Gastrocnemius medialis (tissue), 4 donors: Measurements from ENCODE around the gene TRIM7. TPM values are rescaled to one million over a fixed set of nuclear protein-coding genes. Genes with fewer than 3 reads are reported as not detected.

Experiments
- ATAC-seq, 2 donors: fragments of 150-250 bp; one replicate each; pipeline ENCODE4 v1.9.1; 2016
- DNase-seq, 2 donors: peaks; one replicate each; pipeline ENCODE4 v3.0.0-alpha.2; 2019
- H3K27ac ChIP-seq, 4 donors: fragments of 200-600 bp; sonication (generic); 1 replicate in 1 of 4; 2 replicates in 3 of 4; pipeline ENCODE4 v1.5.1; 2016 to 2018; ENCODE audit warnings: mild to moderate bottlenecking in 2 of 4, moderate library complexity in 1 of 4
- H3K27me3 ChIP-seq, 3 donors: fragments of 200-600 bp; sonication (generic) in 2 of 3; 1 replicate in 1 of 3; 2 replicates in 2 of 3; pipeline versions ENCODE4 v1.5.1 to v1.6.0; 2016 to 2019; ENCODE audit warnings: mild to moderate bottlenecking in 1 of 3, moderate library complexity in 1 of 3
- H3K36me3 ChIP-seq, 2 donors: fragments of 200-600 bp; sonication (generic) in 1 of 2; one replicate each; pipeline ENCODE4 v1.5.1; 2017 to 2018
- H3K4me1 ChIP-seq, 2 donors: fragments of 200-600 bp; sonication (generic) in 1 of 2; one replicate each; pipeline ENCODE4 v1.5.1; 2016 to 2017; ENCODE audit warnings: mild to moderate bottlenecking in 2 of 2
- H3K4me3 ChIP-seq, 4 donors: fragments of 200-600 bp; sonication (generic) in 3 of 4; 1 replicate in 1 of 4; 2 replicates in 3 of 4; pipeline ENCODE4 v1.5.1; 2016 to 2019; ENCODE audit warnings: mild to moderate bottlenecking in 2 of 4
- H3K9me3 ChIP-seq, 3 donors: fragments of 200-600 bp; sonication (generic) in 2 of 3; 1 replicate in 1 of 3; 2 replicates in 2 of 3; pipeline ENCODE4 v1.5.1; 2016 to 2019
- POLR2A ChIP-seq, 2 donors: fragments of 450-650 bp; IDR thresholded peaks; one replicate each; pipeline ENCODE4 v1.6.1; 2017; ENCODE audit warnings: antibody characterized with exemption in 2 of 2, mild to moderate bottlenecking in 2 of 2, moderate library complexity in 2 of 2
- in situ Hi-C, 4 donors: fragments of 200-750 bp; cut with MboI; loops; one replicate each; pipeline versions ENCODE4 v1.15.0 to v1.8.0; 2017; ENCODE audit warnings: low sequenced_read_pairs in 4 of 4
- intact Hi-C: fragments of 100-400 bp; cut with DNase I; formaldehyde crosslinking; loops from one replicate; pipeline ENCODE4 v1.15.1; 2023; ENCODE audit warnings: low total_unique reads
- total RNA-seq, 4 donors: library from RNA; depleted of rRNA; stranded (reverse); fragments of >200 nt; gene quantifications; one replicate each; pipeline versions ENCODE4 v1.1.0 to v1.2.3, GENCODE V29; 2016
- TF ChIP-seq, protein P1 (sequence below), 5 experiments: fragments of 450-650 bp in 3 of 5; fragments of 200-600 bp in 2 of 5; sonication (generic) in 2 of 5; IDR thresholded peaks in 4 of 5; conservative IDR thresholded peaks in 1 of 5; 1 replicate in 4 of 5; 2 replicates in 1 of 5; pipeline ENCODE4 v1.5.1; 2016 to 2019; ENCODE audit warnings: antibody characterized with exemption in 5 of 5, mild to moderate bottlenecking in 3 of 5, moderate library complexity in 3 of 5

The TRIM7 gene
- total RNA-seq, 4 donors from 2014 or later: 27.9 to 58.4 (median 47.1) TPM

DNA sequence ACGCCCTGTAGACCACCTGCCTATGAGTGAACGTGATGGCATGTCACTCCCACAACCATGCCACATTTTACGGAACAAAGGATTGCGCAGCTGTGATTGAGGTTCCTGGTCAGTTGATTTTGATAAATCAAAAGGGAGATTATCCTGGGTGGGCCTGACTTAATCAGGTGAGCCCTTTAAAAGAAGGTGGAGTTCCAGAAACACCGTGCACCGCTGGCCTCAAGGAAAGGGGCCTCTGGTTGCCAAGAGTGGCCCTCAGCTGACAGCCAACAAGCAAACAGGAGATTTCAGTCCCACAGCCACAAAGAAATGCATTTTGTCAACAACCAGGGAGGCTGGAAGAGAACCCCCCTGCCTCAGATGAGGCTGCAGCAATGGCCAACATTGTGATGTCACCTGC is 19.0 kb downstream of the TRIM7 start:
- H3K36me3 ChIP-seq: no peaks in the 10 kb centered on the region
- ATAC-seq (no peak), DNase-seq (no peak)
- peaks cover 7 to 12% of the 10 kb centered on the region in 2 donors for H3K4me1 ChIP-seq
- in situ Hi-C loops: loop anchor here in 2 of 4 donors (10.0 kb wide), 1 partner anchor 79 kb away; the partner anchor contains the start of gene TRIM52 (in 2 of the 2)
- TF ChIP-seq POLR2A (IDR thresholded peaks at IDR 0.05): no peak
- TF ChIP-seq, protein P1, sequence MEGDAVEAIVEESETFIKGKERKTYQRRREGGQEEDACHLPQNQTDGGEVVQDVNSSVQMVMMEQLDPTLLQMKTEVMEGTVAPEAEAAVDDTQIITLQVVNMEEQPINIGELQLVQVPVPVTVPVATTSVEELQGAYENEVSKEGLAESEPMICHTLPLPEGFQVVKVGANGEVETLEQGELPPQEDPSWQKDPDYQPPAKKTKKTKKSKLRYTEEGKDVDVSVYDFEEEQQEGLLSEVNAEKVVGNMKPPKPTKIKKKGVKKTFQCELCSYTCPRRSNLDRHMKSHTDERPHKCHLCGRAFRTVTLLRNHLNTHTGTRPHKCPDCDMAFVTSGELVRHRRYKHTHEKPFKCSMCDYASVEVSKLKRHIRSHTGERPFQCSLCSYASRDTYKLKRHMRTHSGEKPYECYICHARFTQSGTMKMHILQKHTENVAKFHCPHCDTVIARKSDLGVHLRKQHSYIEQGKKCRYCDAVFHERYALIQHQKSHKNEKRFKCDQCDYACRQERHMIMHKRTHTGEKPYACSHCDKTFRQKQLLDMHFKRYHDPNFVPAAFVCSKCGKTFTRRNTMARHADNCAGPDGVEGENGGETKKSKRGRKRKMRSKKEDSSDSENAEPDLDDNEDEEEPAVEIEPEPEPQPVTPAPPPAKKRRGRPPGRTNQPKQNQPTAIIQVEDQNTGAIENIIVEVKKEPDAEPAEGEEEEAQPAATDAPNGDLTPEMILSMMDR (IDR thresholded peaks at IDR 0.05 in 4 of 5, conservative IDR thresholded peaks at IDR 0.05 in 1 of 5): no peak
- H3K27me3 ChIP-seq: no peaks in the 10 kb centered on the region
- no peak overlapping the region for H3K4me3 ChIP-seq
- H3K27ac ChIP-seq: no peak overlapping the region
- intact Hi-C loops: loop anchor here (10.0 kb wide), 1 partner anchor 321 kb away; the partner anchor contains the start of gene ZFP62
- H3K9me3 ChIP-seq: no peaks in the 10 kb centered on the region

DNA sequence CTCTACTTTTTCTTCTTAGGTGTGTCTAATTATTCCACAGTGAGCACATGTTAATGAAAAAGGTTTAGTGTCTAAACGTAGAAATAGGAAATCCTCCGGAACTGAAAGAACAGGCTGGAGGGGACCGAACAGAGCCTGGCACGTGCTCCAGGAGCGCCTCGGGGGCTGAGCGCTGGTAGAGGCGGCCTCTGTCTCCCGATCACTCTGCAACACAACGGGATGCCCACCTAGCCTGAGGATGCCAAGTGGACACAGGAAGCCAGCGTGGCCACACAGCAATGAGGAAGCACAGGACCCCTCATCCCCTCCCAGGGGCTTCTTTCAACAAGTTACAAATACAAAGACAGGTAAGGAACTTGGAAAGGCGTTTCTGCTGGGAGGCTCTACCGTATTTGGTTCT is 19.4 kb downstream of the TRIM7 start:
- intact Hi-C loops (loop anchor here (10.0 kb wide), 1 partner anchor 321 kb away; the partner anchor contains the start of gene ZFP62), in situ Hi-C loops (loop anchor here in 2 of 4 donors (10.0 kb wide), 1 partner anchor 79 kb away; the partner anchor contains the start of gene TRIM52 (in 2 of the 2))
- Histone ChIP-seq H3K4me3 (no peak overlapping the region), H3K4me1 (peaks cover 7 to 12% of the 10 kb centered on the region in 2 donors), H3K9me3 (no peaks in the 10 kb centered on the region), H3K27ac (no peak overlapping the region), H3K36me3 (no peaks in the 10 kb centered on the region), H3K27me3 (no peaks in the 10 kb centered on the region)
- TF ChIP-seq, protein P1 (IDR thresholded peaks at IDR 0.05 in 4 of 5, conservative IDR thresholded peaks at IDR 0.05 in 1 of 5): no peak
- no peak for TF ChIP-seq POLR2A (IDR thresholded peaks at IDR 0.05)
- ATAC-seq (no peak), DNase-seq (no peak)

DNA sequence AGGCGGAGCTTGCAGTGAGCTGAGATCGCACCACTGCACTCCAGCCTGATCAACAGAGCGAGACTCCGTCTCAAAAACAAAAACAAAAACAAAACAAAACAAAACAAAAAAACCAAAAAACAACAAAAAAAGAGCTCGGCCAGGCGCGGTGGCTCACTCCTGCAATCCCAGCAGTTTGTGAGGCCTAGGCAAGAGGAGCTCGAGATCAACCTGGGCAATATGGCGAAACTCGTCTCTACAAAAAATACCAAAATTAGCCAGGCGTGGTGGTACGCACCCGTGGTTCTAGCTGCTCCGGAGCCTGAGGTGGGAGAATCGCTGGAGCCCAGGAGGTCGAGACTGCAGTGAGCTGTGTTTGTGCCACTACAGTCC is 20.2 kb downstream of the TRIM7 start:
- H3K9me3 ChIP-seq: no peaks in the 10 kb centered on the region
- intact Hi-C loops: loop anchor here (5.0 to 10.0 kb wide), 2 partner anchors 97 to 320 kb away; partner anchors contain the start of gene ZFP62
- no peak for ATAC-seq
- peaks cover 7 to 10% of the 10 kb centered on the region in 2 donors for H3K4me1 ChIP-seq
- in situ Hi-C loops: loop anchor here in 2 of 4 donors (10.0 kb wide), 1 partner anchor 80 kb away; the partner anchor contains the start of gene TRIM52 (in 2 of the 2)
- DNase-seq: no peak
- TF ChIP-seq, protein P1 (IDR thresholded peaks at IDR 0.05 in 4 of 5, conservative IDR thresholded peaks at IDR 0.05 in 1 of 5): no peak
- no peak for TF ChIP-seq POLR2A (IDR thresholded peaks at IDR 0.05)
- H3K27ac ChIP-seq: peak overlapping the region in 2 of 4 donors; percentile 32 to 70
- H3K27me3 ChIP-seq: no peaks in the 10 kb centered on the region
- no peaks in the 10 kb centered on the region for H3K36me3 ChIP-seq
- peak overlapping the region; percentile 47 to 76 (median 60) for H3K4me3 ChIP-seq

DNA sequence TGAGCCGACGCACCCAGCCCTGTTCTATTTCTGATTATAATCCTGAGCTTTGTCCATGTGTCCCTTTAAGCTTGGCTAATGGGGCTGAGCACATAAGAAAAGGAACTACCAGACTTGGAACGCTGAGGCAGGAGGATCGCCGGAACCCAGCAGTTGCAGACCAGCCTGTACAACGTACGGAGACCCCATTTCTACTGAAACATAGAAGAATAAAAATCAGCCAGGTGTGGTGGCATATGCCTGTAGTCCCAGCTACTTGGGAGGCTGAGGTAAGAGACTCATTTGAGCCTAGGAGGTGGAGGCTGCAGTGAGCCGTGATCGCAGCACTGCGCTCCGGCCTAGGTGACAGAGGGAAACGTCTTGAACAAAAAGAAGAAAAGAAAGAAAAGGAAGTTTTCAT is 22.3 kb downstream of the TRIM7 start:
- H3K27ac ChIP-seq: peak overlapping the region in 3 of 4 donors; percentile 28 to 48 (median 41)
- no peak overlapping the region for H3K4me3 ChIP-seq
- ATAC-seq (no peak), DNase-seq (no peak)
- intact Hi-C loops (loop anchor here (1.0 to 10.0 kb wide), 3 partner anchors 79 to 318 kb away; partner anchors contain the start of genes TRIM52 and ZFP62), in situ Hi-C loops (loop anchor here in 2 of 4 donors (10.0 kb wide), 1 partner anchor 82 kb away; the partner anchor contains the start of gene TRIM52 (in 2 of the 2))
- TF ChIP-seq POLR2A (IDR thresholded peaks at IDR 0.05): no peak
- TF ChIP-seq, protein P1 (IDR thresholded peaks at IDR 0.05 in 4 of 5, conservative IDR thresholded peaks at IDR 0.05 in 1 of 5): no peak
- no peaks in the 10 kb centered on the region for H3K27me3 ChIP-seq
- no peaks in the 10 kb centered on the region for H3K9me3 ChIP-seq
- peaks cover 5 to 7% of the 10 kb centered on the region in 2 donors for H3K4me1 ChIP-seq
- H3K36me3 ChIP-seq: no peaks in the 10 kb centered on the region
